Spleen (tissue), 11 donors: ENCODE measurements around the gene MAPK14. TPM values are rescaled to one million over a fixed set of nuclear protein-coding genes. Genes with fewer than 3 reads are reported as not detected.

ENCODE experiments used
- DNase-seq: peaks from one replicate; pipeline ENCODE4 v3.0.0-alpha.2; 2020
- H3K27ac ChIP-seq, 8 donors: fragments of 200-600 bp; sonication (generic) in 7 of 8; 1 replicate in 4 of 8; 2 replicates in 4 of 8; pipeline versions ENCODE4 v1.5.0 to v1.8.0; 2016 to 2021; ENCODE audit warnings: inconsistent platforms in 4 of 8, mild to moderate bottlenecking in 4 of 8, moderate library complexity in 1 of 8
- H3K27me3 ChIP-seq, 7 donors: fragments of 200-600 bp; sonication (generic) in 6 of 7; replicated peaks in 1 of 7; 1 replicate in 4 of 7; 2 replicates in 3 of 7; pipeline versions ENCODE4 v1.5.0 to v1.8.0; 2016 to 2021; ENCODE audit warnings: inconsistent platforms in 3 of 7, mild to moderate bottlenecking in 1 of 7
- H3K36me3 ChIP-seq, 6 donors: fragments of 200-600 bp; sonication (generic) in 5 of 6; 1 replicate in 4 of 6; 2 replicates in 2 of 6; pipeline versions ENCODE4 v1.5.0 to v1.8.0; 2016 to 2021; ENCODE audit warnings: inconsistent platforms in 2 of 6
- H3K4me1 ChIP-seq, 6 donors: fragments of 200-600 bp; sonication (generic) in 5 of 6; 1 replicate in 3 of 6; 2 replicates in 3 of 6; pipeline versions ENCODE4 v1.5.0 to v1.8.0; 2016 to 2021; ENCODE audit warnings: inconsistent platforms in 3 of 6
- H3K4me3 ChIP-seq, 8 donors: fragments of 200-600 bp; sonication (generic) in 7 of 8; 1 replicate in 4 of 8; 2 replicates in 4 of 8; pipeline versions ENCODE4 v1.5.0 to v1.8.0; 2016 to 2021; ENCODE audit warnings: inconsistent platforms in 4 of 8, mild to moderate bottlenecking in 4 of 8, moderate library complexity in 2 of 8
- H3K9me3 ChIP-seq, 8 donors: fragments of 200-600 bp; sonication (generic) in 7 of 8; 1 replicate in 4 of 8; 2 replicates in 4 of 8; pipeline versions ENCODE4 v1.5.0 to v1.8.0; 2016 to 2021; ENCODE audit warnings: inconsistent platforms in 4 of 8
- POLR2A ChIP-seq, 3 donors: fragments of 450-650 bp; IDR thresholded peaks; one replicate each; pipeline ENCODE4 v1.5.1; 2017; ENCODE audit warnings: antibody characterized with exemption in 3 of 3, mild to moderate bottlenecking in 1 of 3
- POLR2AphosphoS5 ChIP-seq, 3 donors: sonication (generic); formaldehyde crosslinking; IDR thresholded peaks; one replicate each; pipeline ENCODE4 v1.5.1; 2017; ENCODE audit warnings: antibody characterized with exemption in 3 of 3
- WGBS, 5 donors: extraction: QIAGEN DNeasy Blood & Tissue Kit in 3 of 5; methylation state at CpG; one replicate each; pipeline versions ENCODE4 v1.1.5 to v1.1.7; 2013 to 2018; 5-methylcytosine and 5-hydroxymethylcytosine counted together
- intact Hi-C: fragments of 100-400 bp; cut with DNase I; formaldehyde crosslinking; loops from one replicate; pipeline ENCODE4 v1.15.0; 2023; ENCODE audit warnings: low total_unique reads
- polyA plus RNA-seq, 3 donors: library from polyadenylated mRNA; stranded (reverse); fragments of 200-250 nt; gene quantifications; one replicate each; pipeline ENCODE4 v1.2.1, GENCODE V29; 2013
- total RNA-seq, 7 donors: library from RNA; depleted of rRNA in 3 of 7; stranded (reverse); fragments of >200 nt in 3 of 7; fragmentation: NEBNext Ultra II Directional in 4 of 7; extraction: Animal tissue kit (Norgen Biotek cat#: 25700) in 4 of 7; gene quantifications; one replicate each; pipeline versions ENCODE4 v1.1.0 to v1.2.1, GENCODE V29; 2016 to 2021
- TF ChIP-seq, protein P1 (sequence below), 11 experiments: fragments of 200-600 bp in 7 of 11; fragments of 450-650 bp in 4 of 11; sonication (generic) in 4 of 11; IDR thresholded peaks in 8 of 11; conservative IDR thresholded peaks in 3 of 11; 1 replicate in 7 of 11; 2 replicates in 4 of 11; pipeline versions ENCODE4 v1.4.0 to v1.8.0; 2016 to 2021; ENCODE audit warnings: antibody characterized with exemption in 11 of 11, inconsistent platforms in 4 of 11, mild to moderate bottlenecking in 1 of 11
- donor health status: healthy with polysubstance abuse.
- donor health status: DM: no; HTN: no; CAD: no; lungs with moderate emphysema.
- donor health status: DM: no; HTN: no; CAD: no.
- donor health status: Bipolar disorder and iron deficiency.
- donor health status: healthy.
- donor health status: DM: no; HTN: no; CAD: no.
- donor health status: DM: yes; HTN: yes; CAD: no.

MAPK14 gene
- total and polyA plus RNA-seq, 10 donors = 13.9 to 242 (median 94.6) TPM

DNA sequence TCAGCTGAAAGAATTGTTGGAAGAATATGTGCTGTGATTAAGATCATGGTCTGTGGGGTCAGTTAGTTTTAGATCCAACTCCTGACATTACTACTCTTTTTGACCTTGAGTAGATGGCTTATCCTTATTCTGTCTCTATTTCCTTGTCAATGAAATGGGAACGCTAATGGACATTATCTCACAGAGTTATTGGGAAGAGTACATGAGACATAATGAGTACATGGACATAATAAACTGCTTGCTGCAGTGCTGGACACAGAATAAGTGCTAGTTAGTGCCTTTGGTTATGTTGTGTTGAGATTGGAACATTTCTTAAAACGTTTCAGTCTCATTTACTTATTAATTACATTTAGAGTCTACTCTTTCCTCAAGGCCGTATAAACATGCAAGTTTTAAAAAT lies 42.6 kb downstream of the MAPK14 start:
- no peak for TF ChIP-seq POLR2AphosphoS5 (IDR thresholded peaks at IDR 0.05)
- TF ChIP-seq, protein P1, sequence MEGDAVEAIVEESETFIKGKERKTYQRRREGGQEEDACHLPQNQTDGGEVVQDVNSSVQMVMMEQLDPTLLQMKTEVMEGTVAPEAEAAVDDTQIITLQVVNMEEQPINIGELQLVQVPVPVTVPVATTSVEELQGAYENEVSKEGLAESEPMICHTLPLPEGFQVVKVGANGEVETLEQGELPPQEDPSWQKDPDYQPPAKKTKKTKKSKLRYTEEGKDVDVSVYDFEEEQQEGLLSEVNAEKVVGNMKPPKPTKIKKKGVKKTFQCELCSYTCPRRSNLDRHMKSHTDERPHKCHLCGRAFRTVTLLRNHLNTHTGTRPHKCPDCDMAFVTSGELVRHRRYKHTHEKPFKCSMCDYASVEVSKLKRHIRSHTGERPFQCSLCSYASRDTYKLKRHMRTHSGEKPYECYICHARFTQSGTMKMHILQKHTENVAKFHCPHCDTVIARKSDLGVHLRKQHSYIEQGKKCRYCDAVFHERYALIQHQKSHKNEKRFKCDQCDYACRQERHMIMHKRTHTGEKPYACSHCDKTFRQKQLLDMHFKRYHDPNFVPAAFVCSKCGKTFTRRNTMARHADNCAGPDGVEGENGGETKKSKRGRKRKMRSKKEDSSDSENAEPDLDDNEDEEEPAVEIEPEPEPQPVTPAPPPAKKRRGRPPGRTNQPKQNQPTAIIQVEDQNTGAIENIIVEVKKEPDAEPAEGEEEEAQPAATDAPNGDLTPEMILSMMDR (IDR thresholded peaks at IDR 0.05 in 8 of 11, conservative IDR thresholded peaks at IDR 0.05 in 3 of 11) = no peak
- no peak for TF ChIP-seq POLR2A (IDR thresholded peaks at IDR 0.05)
- H3K27me3 ChIP-seq = no peaks in the 10 kb centered on the region
- H3K27ac ChIP-seq = no peak overlapping the region
- intact Hi-C loops = no loop called here
- no peaks in the 10 kb centered on the region for H3K9me3 ChIP-seq
- H3K4me3 ChIP-seq = no peak overlapping the region
- 84 to 88% (median 86%) methylated on average over 3 of the region's 3 CpGs for WGBS, 5 donors
- DNase-seq = no peak
- peaks cover 0 to 88% (median 23%) of the 10 kb centered on the region in 6 donors for H3K4me1 ChIP-seq
- peaks cover 0 to 34% (median 2%) of the 10 kb centered on the region in 6 donors for H3K36me3 ChIP-seq

DNA sequence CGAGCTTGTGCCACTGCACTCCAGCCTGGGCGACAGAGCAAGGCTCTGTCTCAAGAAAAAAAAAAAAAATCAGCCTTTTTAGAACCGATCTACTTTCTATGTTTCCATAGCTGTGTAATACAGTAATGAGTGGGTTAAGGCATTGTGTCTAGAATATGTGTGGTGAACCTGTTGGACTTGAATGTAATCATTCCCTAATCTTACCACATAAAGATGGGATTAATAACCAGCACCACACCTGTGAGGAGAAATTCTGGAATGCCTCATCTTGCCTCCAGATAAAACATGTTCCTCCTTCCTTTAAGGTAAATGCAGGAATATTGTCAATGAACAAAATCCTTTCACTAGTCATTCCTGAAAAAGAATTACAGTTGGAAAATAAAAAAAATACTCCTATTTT lies 43.7 kb downstream of the MAPK14 start:
- Histone ChIP-seq H3K9me3 (no peaks in the 10 kb centered on the region), H3K27me3 (no peaks in the 10 kb centered on the region), H3K4me1 (peaks cover 0 to 84% (median 19%) of the 10 kb centered on the region in 6 donors), H3K27ac (no peak overlapping the region), H3K4me3 (no peak overlapping the region), H3K36me3 (peaks cover 0 to 44% (median 6%) of the 10 kb centered on the region in 6 donors)
- intact Hi-C loops = no loop called here
- WGBS, 5 donors = 90 to 97% (median 93%) methylated on average over 3 of the region's 3 CpGs
- no peak for TF ChIP-seq POLR2AphosphoS5 (IDR thresholded peaks at IDR 0.05)
- TF ChIP-seq, protein P1 (IDR thresholded peaks at IDR 0.05 in 8 of 11, conservative IDR thresholded peaks at IDR 0.05 in 3 of 11) = no peak
- TF ChIP-seq POLR2A (IDR thresholded peaks at IDR 0.05) = no peak
- no peak for DNase-seq

DNA sequence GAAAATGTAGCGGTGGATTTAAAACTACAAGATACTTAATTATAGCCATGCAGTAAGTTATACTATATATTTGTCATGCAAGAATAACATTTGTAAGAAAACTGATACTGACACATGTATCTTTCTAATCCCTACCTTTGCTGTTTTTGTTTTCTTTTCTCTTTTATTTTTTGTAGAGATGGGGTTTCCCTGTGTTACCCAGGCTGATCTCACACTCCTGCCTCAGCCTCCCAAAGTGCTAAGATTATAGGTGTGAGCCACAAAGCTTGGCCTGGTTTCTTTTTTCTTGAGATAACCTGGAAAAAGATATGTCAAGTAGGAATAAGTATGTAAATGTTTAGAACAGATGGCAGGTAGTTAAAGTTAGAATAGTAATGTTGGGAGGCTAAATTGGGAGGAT lies 44.1 kb downstream of the MAPK14 start:
- TF ChIP-seq, protein P1 (IDR thresholded peaks at IDR 0.05 in 8 of 11, conservative IDR thresholded peaks at IDR 0.05 in 3 of 11) = no peak
- TF ChIP-seq POLR2A (IDR thresholded peaks at IDR 0.05) = no peak
- TF ChIP-seq POLR2AphosphoS5 (IDR thresholded peaks at IDR 0.05) = no peak
- Histone ChIP-seq H3K4me3 (no peak overlapping the region), H3K9me3 (no peaks in the 10 kb centered on the region), H3K27ac (no peak overlapping the region), H3K4me1 (peaks cover 0 to 80% (median 17%) of the 10 kb centered on the region in 6 donors), H3K27me3 (no peaks in the 10 kb centered on the region), H3K36me3 (peaks cover 0 to 48% (median 10%) of the 10 kb centered on the region in 6 donors)
- intact Hi-C loops = no loop called here
- WGBS, 5 donors = 95 to 100% (median 100%) methylated on average over 1 of the region's 1 CpG
- DNase-seq = no peak

DNA sequence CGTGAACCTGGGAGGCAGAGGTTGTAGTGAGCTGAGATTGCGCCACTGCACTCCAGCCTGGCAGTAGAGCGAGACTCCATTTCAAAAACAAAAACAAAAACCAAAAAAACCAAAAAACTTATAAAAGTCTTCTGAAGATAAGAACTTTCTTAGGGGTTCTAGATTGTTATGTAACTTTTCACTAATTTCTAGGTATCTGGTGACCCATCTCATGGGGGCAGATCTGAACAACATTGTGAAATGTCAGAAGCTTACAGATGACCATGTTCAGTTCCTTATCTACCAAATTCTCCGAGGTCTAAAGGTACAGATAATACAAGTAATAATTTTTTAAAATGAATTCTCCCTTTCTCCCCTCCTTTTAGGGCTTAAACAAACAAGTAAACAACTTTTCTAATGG lies 45.1 kb downstream of the MAPK14 start:
- WGBS, 5 donors = 94 to 97% (median 96%) methylated on average over 4 of the region's 4 CpGs
- TF ChIP-seq POLR2AphosphoS5 (IDR thresholded peaks at IDR 0.05) (no peak), POLR2A (IDR thresholded peaks at IDR 0.05) (no peak)
- TF ChIP-seq, protein P1 (IDR thresholded peaks at IDR 0.05 in 8 of 11, conservative IDR thresholded peaks at IDR 0.05 in 3 of 11) = no peak
- peaks cover 0 to 58% (median 15%) of the 10 kb centered on the region in 6 donors for H3K36me3 ChIP-seq
- no peaks in the 10 kb centered on the region for H3K9me3 ChIP-seq
- no peak overlapping the region for H3K4me3 ChIP-seq
- no peaks in the 10 kb centered on the region for H3K27me3 ChIP-seq
- peaks cover 0 to 70% (median 15%) of the 10 kb centered on the region in 6 donors for H3K4me1 ChIP-seq
- intact Hi-C loops = no loop called here
- H3K27ac ChIP-seq = no peak overlapping the region
- DNase-seq = no peak
